K562 (cell line): ENCODE measurements around the gene GNAT2. TPM values are rescaled to one million over a fixed set of nuclear protein-coding genes. Genes with fewer than 3 reads are reported as not detected.

ENCODE experiments used
- DMBX1 ChIP-seq: fragments of 250-450 bp; sonication (Bioruptor Pico); IDR thresholded peaks from 2 replicates; pipeline ENCODE4 v1.8.0; 2022; ENCODE audit warnings: inconsistent platforms, mild to moderate bottlenecking, moderate library complexity, borderline replicate concordance
- FOXK2 ChIP-seq, 2 experiments: fragments of 450-650 bp; IDR thresholded peaks in 1 of 2; conservative IDR thresholded peaks in 1 of 2; 2 replicates each; pipeline ENCODE4 v1.6.1; 2016; ENCODE audit warnings: low read depth in 2 of 2, mild to moderate bottlenecking in 1 of 2
- GABPB2 ChIP-seq: fragments of 250-450 bp; sonication (Bioruptor Pico); conservative IDR thresholded peaks from 2 replicates; pipeline ENCODE4 v1.5.1; 2021; ENCODE audit warnings: mild to moderate bottlenecking
- KLF13 ChIP-seq: fragments of 450-650 bp; IDR thresholded peaks from 2 replicates; pipeline ENCODE4 v1.6.1; 2016; ENCODE audit warnings: missing genetic modification characterization, low read depth, mild to moderate bottlenecking, missing compliant biosample characterization, moderate library complexity, borderline replicate concordance
- MED1 ChIP-seq: sonication (generic); formaldehyde crosslinking; IDR thresholded peaks from 2 replicates; pipeline ENCODE4 v1.8.1; 2023; ENCODE audit warnings: missing genetic modification reagents, borderline replicate concordance
- NBN ChIP-seq: fragments of 450-650 bp; IDR thresholded peaks from 2 replicates; pipeline ENCODE4 v1.6.1; 2016; ENCODE audit warnings: low read depth, mild to moderate bottlenecking
- NELFE ChIP-seq: IDR thresholded peaks from 2 replicates; pipeline ENCODE4 v1.6.1; 2011; ENCODE audit warnings: mild to moderate bottlenecking; ENCODE audit not compliant: insufficient read depth, insufficient read length
- NR1H2 ChIP-seq: sonication (generic); formaldehyde crosslinking; IDR thresholded peaks from 2 replicates; pipeline ENCODE4 v1.4.0; 2020; ENCODE audit warnings: mild to moderate bottlenecking, missing genetic modification reagents
- PHB2 ChIP-seq: fragments of 450-650 bp; IDR thresholded peaks from 2 replicates; pipeline ENCODE4 v1.6.1; 2017; ENCODE audit warnings: low read depth
- PTTG1 ChIP-seq: fragments of 450-650 bp; IDR thresholded peaks from 2 replicates; pipeline ENCODE4 v1.6.1; 2016; ENCODE audit warnings: low read depth, mild to moderate bottlenecking, missing genetic modification characterization, missing compliant biosample characterization
- RCOR1 ChIP-seq, 2 experiments: IDR thresholded peaks; 2 replicates each; pipeline ENCODE4 v1.6.1; 2012; ENCODE audit warnings: low read depth in 2 of 2, low read length in 2 of 2, borderline replicate concordance in 1 of 2, improper control_type of control experiment in 1 of 2
- SMAD1 ChIP-seq: fragments of 150-350 bp; IDR thresholded peaks from 2 replicates; pipeline ENCODE4 v1.6.1; 2014; ENCODE audit warnings: low read length, low read depth; ENCODE audit not compliant: partially characterized antibody
- SRSF9 ChIP-seq: fragments of 200-400 bp; formaldehyde crosslinking; IDR thresholded peaks from 2 replicates; pipeline ENCODE4 v1.6.1; 2017; ENCODE audit warnings: low read depth, low read length, borderline replicate concordance
- TFAM ChIP-seq: fragments of 250-450 bp; sonication (Bioruptor Pico); conservative IDR thresholded peaks from 2 replicates; pipeline ENCODE4 v1.5.0; 2021; ENCODE audit warnings: mild to moderate bottlenecking, moderate library complexity
- XRCC4 ChIP-seq: IDR thresholded peaks from one replicate; pipeline ENCODE4 v1.6.1; 2011; ENCODE audit not compliant: insufficient read depth, insufficient read length; ENCODE audit errors: extremely low read depth
- ZEB2 ChIP-seq: fragments of 450-650 bp; IDR thresholded peaks from 2 replicates; pipeline ENCODE4 v1.6.1; 2016
- ZNF232 ChIP-seq: sonication (generic); formaldehyde crosslinking; IDR thresholded peaks from 2 replicates; pipeline ENCODE4 v1.8.0; 2022; ENCODE audit warnings: mild to moderate bottlenecking, missing genetic modification reagents
- polyA plus RNA-seq, 8 experiments: library from polyadenylated mRNA; depleted of rRNA in 4 of 8; stranded (reverse) in 5 of 8; unstranded in 3 of 8; fragments of >200 nt; fragmentation: Nextera tagmentation in 2 of 8; fragmentation: Illumina TruSeq in 1 of 8; extraction: Ambion mirVana in 2 of 8; extraction: Trizol in 1 of 8; gene quantifications; 2 replicates each; pipeline versions ENCODE4 v1.2.1 to v1.2.3, GENCODE V29; 2011 to 2014; ENCODE audit warnings: inconsistent platforms in 1 of 8, missing spikeins in 1 of 8
- total RNA-seq, 7 experiments: library from RNA; depleted of rRNA in 6 of 7; stranded (reverse); fragments of >200 nt in 6 of 7; fragmentation: Illumina TruSeq in 2 of 7; extraction: Trizol in 2 of 7; gene quantifications; 2 replicates each; pipeline versions ENCODE4 v1.2.1 to v1.2.3, GENCODE V29; 2011 to 2021; ENCODE audit warnings: low replicate concordance in 1 of 7
- TF ChIP-seq, protein P1 (sequence below): fragments of 200-800 bp; sonication (Bioruptor generic); IDR thresholded peaks from 2 replicates; pipeline ENCODE4 v1.6.1; 2017; ENCODE audit warnings: missing genetic modification characterization, missing compliant biosample characterization
- TF ChIP-seq, protein P2 (sequence below): IDR thresholded peaks from 2 replicates; pipeline ENCODE4 v1.6.1; 2014; ENCODE audit warnings: antibody characterized with exemption
- TF ChIP-seq, protein P3 (sequence below): fragments of 450-650 bp; IDR thresholded peaks from 2 replicates; pipeline ENCODE4 v1.6.1; 2016; ENCODE audit warnings: antibody characterized with exemption
- TF ChIP-seq, protein P4 (sequence below): fragments of 450-650 bp; IDR thresholded peaks from 2 replicates; pipeline ENCODE4 v1.6.1; 2016; ENCODE audit warnings: mild to moderate bottlenecking

The GNAT2 gene
- total and polyA plus RNA-seq, 9 of the 15 experiments (the other 6 are each of a cell fraction or from before 2014, with no cell fraction given) = 0.06 to 0.52 (median 0.24) TPM; not detected in 1

DNA sequence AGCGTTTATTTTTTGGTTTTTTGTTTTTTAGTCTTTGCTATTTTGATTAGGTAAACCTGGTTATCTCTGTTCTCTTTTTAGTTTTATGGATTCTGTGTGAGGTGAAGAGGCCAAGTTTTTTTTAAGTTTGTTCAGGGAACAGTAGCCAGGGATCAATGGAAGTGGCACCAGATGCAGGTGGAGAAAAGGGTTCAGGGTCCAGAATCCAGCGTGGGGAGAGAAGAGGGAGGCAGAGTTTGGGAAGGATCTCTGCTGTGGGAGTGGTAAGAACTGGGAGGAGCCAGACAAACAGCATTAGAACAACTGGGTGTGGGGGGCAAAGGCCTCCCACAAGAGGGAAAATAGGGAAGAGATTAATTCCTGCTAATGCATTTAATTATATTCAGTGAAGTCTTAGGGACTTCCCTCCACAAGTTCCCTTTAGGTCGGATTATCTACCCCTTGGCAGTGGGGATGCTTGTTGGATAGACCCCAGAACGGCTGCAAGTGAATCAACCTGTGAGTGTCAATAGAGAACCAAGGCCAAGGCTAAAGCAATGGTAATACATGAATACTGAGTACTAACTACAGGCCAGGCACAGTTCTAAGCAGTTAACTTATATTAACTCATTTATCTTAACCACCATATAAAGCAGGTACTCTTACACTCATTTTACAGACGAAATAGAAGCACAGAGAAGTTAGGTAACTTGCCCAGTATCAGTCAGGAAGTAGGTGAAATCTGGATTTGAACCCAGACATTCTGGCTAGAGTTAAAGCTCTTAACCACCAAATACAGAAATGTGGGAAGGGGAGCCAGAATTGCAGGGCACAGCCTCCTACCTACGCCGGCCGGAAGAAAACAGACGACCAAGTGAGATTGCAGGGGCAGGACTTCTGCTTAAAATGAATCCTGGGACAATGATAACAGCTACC is 498 bp downstream of the GNAT2 start (continued):
- TF ChIP-seq, protein P1, sequence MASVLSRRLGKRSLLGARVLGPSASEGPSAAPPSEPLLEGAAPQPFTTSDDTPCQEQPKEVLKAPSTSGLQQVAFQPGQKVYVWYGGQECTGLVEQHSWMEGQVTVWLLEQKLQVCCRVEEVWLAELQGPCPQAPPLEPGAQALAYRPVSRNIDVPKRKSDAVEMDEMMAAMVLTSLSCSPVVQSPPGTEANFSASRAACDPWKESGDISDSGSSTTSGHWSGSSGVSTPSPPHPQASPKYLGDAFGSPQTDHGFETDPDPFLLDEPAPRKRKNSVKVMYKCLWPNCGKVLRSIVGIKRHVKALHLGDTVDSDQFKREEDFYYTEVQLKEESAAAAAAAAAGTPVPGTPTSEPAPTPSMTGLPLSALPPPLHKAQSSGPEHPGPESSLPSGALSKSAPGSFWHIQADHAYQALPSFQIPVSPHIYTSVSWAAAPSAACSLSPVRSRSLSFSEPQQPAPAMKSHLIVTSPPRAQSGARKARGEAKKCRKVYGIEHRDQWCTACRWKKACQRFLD (CRISPR knock-in tag) = no peak
- TF ChIP-seq ZNF232 = no peak
- TF ChIP-seq RCOR1 (IDR thresholded peaks at IDR 0.05; ENCODE audit: borderline replicate concordance in 1 of 2, low read depth in 2 of 2, low read length in 2 of 2) = 0 out of 4 replicates have a peak, but pooled peaks of 1 of the 2 experiments have one; percentile 0
- TF ChIP-seq NBN = no peak; the same call in 1 of the 2 replicates
- TF ChIP-seq, protein P2, sequence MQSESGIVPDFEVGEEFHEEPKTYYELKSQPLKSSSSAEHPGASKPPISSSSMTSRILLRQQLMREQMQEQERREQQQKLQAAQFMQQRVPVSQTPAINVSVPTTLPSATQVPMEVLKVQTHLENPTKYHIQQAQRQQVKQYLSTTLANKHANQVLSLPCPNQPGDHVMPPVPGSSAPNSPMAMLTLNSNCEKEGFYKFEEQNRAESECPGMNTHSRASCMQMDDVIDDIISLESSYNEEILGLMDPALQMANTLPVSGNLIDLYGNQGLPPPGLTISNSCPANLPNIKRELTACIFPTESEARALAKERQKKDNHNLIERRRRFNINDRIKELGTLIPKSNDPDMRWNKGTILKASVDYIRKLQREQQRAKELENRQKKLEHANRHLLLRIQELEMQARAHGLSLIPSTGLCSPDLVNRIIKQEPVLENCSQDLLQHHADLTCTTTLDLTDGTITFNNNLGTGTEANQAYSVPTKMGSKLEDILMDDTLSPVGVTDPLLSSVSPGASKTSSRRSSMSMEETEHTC = no peak
- no peak for TF ChIP-seq NELFE
- no peak for TF ChIP-seq TFAM
- no peak for TF ChIP-seq FOXK2 (conservative IDR thresholded peaks at IDR 0.05 in 1 of 2, IDR thresholded peaks at IDR 0.05 in 1 of 2; ENCODE audit: low read depth in 2 of 2)
- TF ChIP-seq XRCC4 = no peak
- no peak for TF ChIP-seq SRSF9
- 0 out of 2 replicates have a peak, but pooled peaks have one; percentile 10 for TF ChIP-seq PTTG1 (tag)
- TF ChIP-seq, protein P3, sequence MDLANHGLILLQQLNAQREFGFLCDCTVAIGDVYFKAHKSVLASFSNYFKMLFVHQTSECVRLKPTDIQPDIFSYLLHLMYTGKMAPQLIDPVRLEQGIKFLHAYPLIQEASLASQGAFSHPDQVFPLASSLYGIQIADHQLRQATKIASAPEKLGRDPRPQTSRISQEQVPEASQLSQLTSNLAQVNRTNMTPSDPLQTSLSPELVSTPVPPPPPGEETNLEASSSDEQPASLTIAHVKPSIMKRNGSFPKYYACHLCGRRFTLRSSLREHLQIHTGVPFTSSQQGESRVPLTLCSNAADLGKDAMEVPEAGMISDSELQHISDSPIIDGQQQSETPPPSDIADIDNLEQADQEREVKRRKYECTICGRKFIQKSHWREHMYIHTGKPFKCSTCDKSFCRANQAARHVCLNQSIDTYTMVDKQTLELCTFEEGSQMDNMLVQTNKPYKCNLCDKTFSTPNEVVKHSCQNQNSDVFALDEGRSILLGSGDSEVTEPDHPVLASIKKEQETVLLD = no peak
- TF ChIP-seq DMBX1 (CRISPR knock-in tag) = no peak
- TF ChIP-seq, protein P4, sequence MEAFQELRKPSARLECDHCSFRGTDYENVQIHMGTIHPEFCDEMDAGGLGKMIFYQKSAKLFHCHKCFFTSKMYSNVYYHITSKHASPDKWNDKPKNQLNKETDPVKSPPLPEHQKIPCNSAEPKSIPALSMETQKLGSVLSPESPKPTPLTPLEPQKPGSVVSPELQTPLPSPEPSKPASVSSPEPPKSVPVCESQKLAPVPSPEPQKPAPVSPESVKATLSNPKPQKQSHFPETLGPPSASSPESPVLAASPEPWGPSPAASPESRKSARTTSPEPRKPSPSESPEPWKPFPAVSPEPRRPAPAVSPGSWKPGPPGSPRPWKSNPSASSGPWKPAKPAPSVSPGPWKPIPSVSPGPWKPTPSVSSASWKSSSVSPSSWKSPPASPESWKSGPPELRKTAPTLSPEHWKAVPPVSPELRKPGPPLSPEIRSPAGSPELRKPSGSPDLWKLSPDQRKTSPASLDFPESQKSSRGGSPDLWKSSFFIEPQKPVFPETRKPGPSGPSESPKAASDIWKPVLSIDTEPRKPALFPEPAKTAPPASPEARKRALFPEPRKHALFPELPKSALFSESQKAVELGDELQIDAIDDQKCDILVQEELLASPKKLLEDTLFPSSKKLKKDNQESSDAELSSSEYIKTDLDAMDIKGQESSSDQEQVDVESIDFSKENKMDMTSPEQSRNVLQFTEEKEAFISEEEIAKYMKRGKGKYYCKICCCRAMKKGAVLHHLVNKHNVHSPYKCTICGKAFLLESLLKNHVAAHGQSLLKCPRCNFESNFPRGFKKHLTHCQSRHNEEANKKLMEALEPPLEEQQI = no peak
- no peak for TF ChIP-seq GABPB2
- no peak for TF ChIP-seq PHB2
- TF ChIP-seq KLF13 = no peak
- TF ChIP-seq SMAD1 = no peak
- TF ChIP-seq MED1 (CRISPR knock-in tag) = no peak
- TF ChIP-seq NR1H2 = 0 out of 2 replicates have a peak, but pooled peaks have one; percentile 37
- TF ChIP-seq ZEB2 = no peak
